SK-N-SH (cell line): ENCODE data around the gene GGCX. TPM values are rescaled to one million over a fixed set of nuclear protein-coding genes. Genes with fewer than 3 reads are reported as not detected.

ENCODE experiments used
- CTCF ChIA-PET: fragments of 300-600, 350-600 bp; formaldehyde crosslinking; extraction: SDS; loops from one replicate; lab custom pipeline; 2021; lab: Yijun Ruan, JAX
- POLR2A ChIA-PET: fragments of 350-600 bp; sonication (Branson Sonifier 250); formaldehyde crosslinking; extraction: SDS; loops from one replicate; lab custom pipeline; 2020; ENCODE audit warnings: antibody characterized with exemption, inconsistent platforms; lab: Yijun Ruan, JAX
- DNase-seq: peaks from one replicate; pipeline ENCODE4 v3.0.0; 2012
- H2AFZ ChIP-seq: fragments of 200-600 bp; sonication (generic); 2 replicates; pipeline ENCODE4 v1.8.1; 2016; ENCODE audit warnings: antibody characterized with exemption, mild to moderate bottlenecking, low read depth
- H3F3A ChIP-seq: fragments of 200-600 bp; sonication (generic); replicated peaks from 2 replicates; pipeline ENCODE3; 2016; ENCODE audit warnings: antibody characterized with exemption, mild to moderate bottlenecking; ENCODE audit not compliant: insufficient read depth
- H3K27ac ChIP-seq, 2 experiments: fragments of 200-500 bp in 1 of 2; fragments of 200-600 bp in 1 of 2; sonication (Bioruptor generic) in 1 of 2; sonication (generic), shearing (Covaris generic) in 1 of 2; 2 replicates each; pipeline versions ENCODE4 v1.5.1 to v1.6.1; 2014 to 2016; ENCODE audit warnings: low read depth in 2 of 2, inconsistent platforms in 1 of 2, low read length in 1 of 2, mild to moderate bottlenecking in 1 of 2, mixed read lengths in 1 of 2
- H3K27me3 ChIP-seq: fragments of 200-600 bp; sonication (generic), shearing (Covaris generic); 2 replicates; pipeline ENCODE4 v1.6.1; 2016; ENCODE audit warnings: mixed run types; ENCODE audit not compliant: insufficient read depth
- H3K36me3 ChIP-seq, 2 experiments: fragments of 200-500 bp in 1 of 2; fragments of 200-600 bp in 1 of 2; sonication (Bioruptor generic) in 1 of 2; sonication (generic) in 1 of 2; replicated peaks in 1 of 2; 2 replicates each; pipeline versions ENCODE3 to v1.5.1; 2014 to 2016; ENCODE audit warnings: low read length in 1 of 2, mild to moderate bottlenecking in 1 of 2; ENCODE audit not compliant: insufficient read depth in 2 of 2, control insufficient read depth in 1 of 2
- H3K4me1 ChIP-seq, 2 experiments: fragments of 200-500 bp in 1 of 2; fragments of 200-600 bp in 1 of 2; sonication (Bioruptor generic) in 1 of 2; sonication (generic), shearing (Covaris generic) in 1 of 2; 2 replicates each; pipeline versions ENCODE4 v1.5.1 to v1.6.1; 2014 to 2016; ENCODE audit warnings: low read depth in 1 of 2, low read length in 1 of 2, mixed run types in 1 of 2; ENCODE audit not compliant: insufficient read depth in 2 of 2, control insufficient read depth in 1 of 2
- H3K4me2 ChIP-seq: fragments of 200-600 bp; sonication (generic), shearing (Covaris generic); 2 replicates; pipeline ENCODE4 v1.6.1; 2017; ENCODE audit warnings: mixed run types
- H3K4me3 ChIP-seq, 2 experiments: fragments of 200-500 bp in 1 of 2; fragments of 200-600 bp in 1 of 2; sonication (Bioruptor generic) in 1 of 2; sonication (generic), shearing (Covaris generic) in 1 of 2; 2 replicates each; pipeline versions ENCODE4 v1.5.1 to v1.8.1; 2014 to 2016; ENCODE audit warnings: low read depth in 2 of 2, inconsistent platforms in 1 of 2, low read length in 1 of 2, mild to moderate bottlenecking in 1 of 2, mixed read lengths in 1 of 2, moderate library complexity in 1 of 2
- H3K79me2 ChIP-seq: fragments of 200-600 bp; sonication (generic); 2 replicates; pipeline ENCODE4 v1.8.1; 2017; ENCODE audit warnings: mild to moderate bottlenecking; ENCODE audit not compliant: insufficient read depth
- H3K9ac ChIP-seq: fragments of 200-600 bp; sonication (generic); 2 replicates; pipeline ENCODE4 v1.6.1; 2017; ENCODE audit warnings: mixed run types
- H3K9me2 ChIP-seq: fragments of 200-600 bp; sonication (generic); 2 replicates; pipeline ENCODE4 v1.6.1; 2017; ENCODE audit warnings: mixed run types
- H3K9me3 ChIP-seq: fragments of 200-600 bp; sonication (generic); 2 replicates; pipeline ENCODE4 v1.6.1; 2017; ENCODE audit warnings: mixed run types, mild to moderate bottlenecking, moderate library complexity
- H4K20me1 ChIP-seq: fragments of 200-600 bp; sonication (generic); 2 replicates; pipeline ENCODE4 v1.6.1; 2017; ENCODE audit warnings: mild to moderate bottlenecking, mixed run types; ENCODE audit not compliant: insufficient read depth
- CHD2 ChIP-seq: fragments of 150-350 bp; IDR thresholded peaks from 2 replicates; pipeline ENCODE4 v1.6.1; 2018; ENCODE audit warnings: low read length; ENCODE audit not compliant: partially characterized antibody
- ELF1 ChIP-seq: IDR thresholded peaks from 2 replicates; pipeline ENCODE4 v1.4.0; 2012
- EP300 ChIP-seq, 2 experiments: IDR thresholded peaks; 2 replicates each; pipeline versions ENCODE4 v1.4.0 to v1.6.1; 2012; ENCODE audit warnings: borderline replicate concordance in 1 of 2, low read depth in 1 of 2, low read length in 1 of 2
- FOXJ3 ChIP-seq: sonication (generic); formaldehyde crosslinking; IDR thresholded peaks from 2 replicates; pipeline ENCODE4 v1.5.1; 2020; ENCODE audit warnings: mild to moderate bottlenecking, missing genetic modification reagents
- FOXM1 ChIP-seq: IDR thresholded peaks from 2 replicates; pipeline ENCODE4 v1.4.0; 2012; ENCODE audit warnings: low read depth, mild to moderate bottlenecking
- GABPA ChIP-seq: IDR thresholded peaks from 2 replicates; pipeline ENCODE4 v1.4.0; 2012; ENCODE audit warnings: low read depth, mild to moderate bottlenecking
- MAX ChIP-seq: IDR thresholded peaks from 2 replicates; pipeline ENCODE4 v1.4.0; 2012; ENCODE audit warnings: low read depth
- NFIC ChIP-seq: IDR thresholded peaks from 2 replicates; pipeline ENCODE4 v1.4.0; 2012; ENCODE audit warnings: borderline replicate concordance
- RCOR1 ChIP-seq: fragments of 150-350 bp; IDR thresholded peaks from 2 replicates; pipeline ENCODE4 v1.6.1; 2017; ENCODE audit warnings: antibody characterized with exemption, low read length
- REST ChIP-seq: IDR thresholded peaks from 2 replicates; pipeline ENCODE4 v1.6.1; 2012; ENCODE audit warnings: mild to moderate bottlenecking, low read depth, low read length, moderate library complexity
- RFX5 ChIP-seq: IDR thresholded peaks from 2 replicates; pipeline ENCODE4 v1.6.1; 2012; ENCODE audit warnings: mild to moderate bottlenecking, improper control_type of control experiment, low read length
- RXRA ChIP-seq: IDR thresholded peaks from 2 replicates; pipeline ENCODE4 v1.4.0; 2012; ENCODE audit warnings: low read depth, mild to moderate bottlenecking, borderline replicate concordance
- SIN3A ChIP-seq: IDR thresholded peaks from 2 replicates; pipeline ENCODE4 v1.6.1; 2012; ENCODE audit warnings: low read depth, mild to moderate bottlenecking, low read length, moderate library complexity, borderline replicate concordance
- SMC3 ChIP-seq: IDR thresholded peaks from 2 replicates; pipeline ENCODE4 v1.6.1; 2012; ENCODE audit warnings: low read depth, low read length, improper control_type of control experiment
- TCF12 ChIP-seq: IDR thresholded peaks from 2 replicates; pipeline ENCODE4 v1.4.0; 2012
- USF1 ChIP-seq: IDR thresholded peaks from 2 replicates; pipeline ENCODE4 v1.4.0; 2012; ENCODE audit warnings: low read depth, borderline replicate concordance
- WGBS: methylation state at CpG from one replicate; pipeline ENCODE4 v1.1.6; 2017; ENCODE audit warnings: low lambda C conversion rate; 5-methylcytosine and 5-hydroxymethylcytosine counted together
- polyA plus RNA-seq, 3 experiments: library from polyadenylated mRNA; depleted of rRNA; stranded (reverse); fragments of >200 nt; gene quantifications; 2 replicates each; pipeline ENCODE4 v1.2.3, GENCODE V29; 2012
- TF ChIP-seq, protein P1 (sequence below): fragments of 150-350 bp; IDR thresholded peaks from 2 replicates; pipeline ENCODE4 v1.6.1; 2016; ENCODE audit warnings: mild to moderate bottlenecking, low read depth, low read length
- TF ChIP-seq, protein P2 (sequence below): fragments of 150-350 bp; IDR thresholded peaks from 2 replicates; pipeline ENCODE4 v1.6.1; 2017; ENCODE audit warnings: antibody characterized with exemption, low read length, low read depth, borderline replicate concordance

GGCX gene
- polyA plus RNA-seq, 1 of the 3 experiments (the other 2 are of a cell fraction) = 34.5 TPM

DNA sequence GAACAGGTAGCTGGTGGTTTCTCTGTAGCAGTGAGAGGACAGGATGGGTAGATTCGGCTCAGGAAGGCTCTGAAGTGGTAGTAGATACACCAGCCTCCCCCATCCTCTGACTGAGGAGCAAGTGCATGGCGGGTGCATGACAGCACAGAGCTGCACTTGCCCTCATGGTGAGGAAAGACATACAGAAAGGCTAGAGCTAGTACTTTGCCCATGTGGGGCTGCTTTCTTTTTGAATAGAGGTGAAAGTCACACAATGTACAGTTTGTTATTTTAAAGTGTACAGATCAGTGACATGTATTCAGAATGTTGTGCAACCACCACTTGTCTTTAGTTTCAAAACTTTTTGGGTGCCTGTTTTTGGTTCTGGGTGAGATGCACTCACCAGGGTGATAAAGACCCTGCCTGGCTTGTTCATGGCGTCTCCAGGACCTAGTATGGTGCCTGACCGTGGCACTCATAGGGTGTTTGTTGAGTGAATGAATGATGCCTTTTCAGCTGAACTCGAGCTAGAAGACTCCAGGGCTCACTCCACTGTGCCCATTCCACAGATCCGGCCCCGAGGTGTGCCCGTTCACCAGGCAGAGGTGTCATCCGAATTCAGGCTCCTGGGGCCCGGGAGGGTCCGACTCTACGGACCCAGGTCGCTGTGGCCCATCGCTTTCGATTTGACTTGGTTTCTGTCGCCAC is 22.5 kb upstream of the GGCX start (continued):
- TF ChIP-seq FOXM1 (no peak), RFX5 (no peak), GABPA (no peak), SIN3A (no peak)

GRCh38 chr2:85582492-85582891 is 21.2 kb upstream of the GGCX start:
- Histone ChIP-seq H3K4me2 (no peak overlapping the region), H3K36me3 (no peaks in the 10 kb centered on the region), H3K79me2 (no peaks in the 10 kb centered on the region), H2AFZ (no peak overlapping the region), H3K9ac (no peak overlapping the region), H3K4me1 (peaks cover 10 to 11% of the 10 kb centered on the region in 2 experiments; a peak in 2 of 4 replicates), H3K27ac (no peak overlapping the region), H3F3A (no peaks in the 10 kb centered on the region), H3K27me3 (no peaks in the 10 kb centered on the region), H3K4me3 (no peak overlapping the region), H3K9me2 (no peaks in the 10 kb centered on the region), H4K20me1 (no peaks in the 10 kb centered on the region), H3K9me3 (no peaks in the 10 kb centered on the region)
- no peak for DNase-seq
- 73% methylated on average over 1 of the region's 1 CpG for WGBS
- CTCF ChIA-PET = interaction anchor here (1.0 kb wide), 1 partner anchor 162 kb away, joined by 3 read pairs; no protein-coding TSS in a partner anchor
- POLR2A ChIA-PET = no interaction called here
- TF ChIP-seq REST (no peak), ELF1 (no peak), RCOR1 (no peak), RXRA (no peak), EP300 (IDR thresholded peaks at IDR 0.05; ENCODE audit: borderline replicate concordance in 1 of 2, low read depth in 1 of 2, low read length in 1 of 2) (no peak), NFIC (no peak), SMC3 (no peak), TCF12 (no peak), USF1 (no peak), FOXJ3 (CRISPR knock-in tag) (no peak), CHD2 (no peak), MAX (no peak)
- TF ChIP-seq, protein P1, sequence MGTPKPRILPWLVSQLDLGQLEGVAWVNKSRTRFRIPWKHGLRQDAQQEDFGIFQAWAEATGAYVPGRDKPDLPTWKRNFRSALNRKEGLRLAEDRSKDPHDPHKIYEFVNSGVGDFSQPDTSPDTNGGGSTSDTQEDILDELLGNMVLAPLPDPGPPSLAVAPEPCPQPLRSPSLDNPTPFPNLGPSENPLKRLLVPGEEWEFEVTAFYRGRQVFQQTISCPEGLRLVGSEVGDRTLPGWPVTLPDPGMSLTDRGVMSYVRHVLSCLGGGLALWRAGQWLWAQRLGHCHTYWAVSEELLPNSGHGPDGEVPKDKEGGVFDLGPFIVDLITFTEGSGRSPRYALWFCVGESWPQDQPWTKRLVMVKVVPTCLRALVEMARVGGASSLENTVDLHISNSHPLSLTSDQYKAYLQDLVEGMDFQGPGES = no peak
- TF ChIP-seq, protein P2, sequence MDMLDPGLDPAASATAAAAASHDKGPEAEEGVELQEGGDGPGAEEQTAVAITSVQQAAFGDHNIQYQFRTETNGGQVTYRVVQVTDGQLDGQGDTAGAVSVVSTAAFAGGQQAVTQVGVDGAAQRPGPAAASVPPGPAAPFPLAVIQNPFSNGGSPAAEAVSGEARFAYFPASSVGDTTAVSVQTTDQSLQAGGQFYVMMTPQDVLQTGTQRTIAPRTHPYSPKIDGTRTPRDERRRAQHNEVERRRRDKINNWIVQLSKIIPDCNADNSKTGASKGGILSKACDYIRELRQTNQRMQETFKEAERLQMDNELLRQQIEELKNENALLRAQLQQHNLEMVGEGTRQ = no peak
